Measurements from ENCODE around the gene ACAD10. TPM values are rescaled to one million over a fixed set of nuclear protein-coding genes. Genes with fewer than 3 reads are reported as not detected.
A peak's percentile ranks its signal among the peaks of the same experiment; 100 is the strongest.
"Not testable (repeated sequence)": the region's sequence is repeated elsewhere in the genome, so short reads cannot be mapped to it uniquely, and the experiment has no call there.

ACAD10 gene
- total and polyA plus RNA-seq, 9 donors: 14.2 to 27.0 (median 21.7) TPM

DNA sequence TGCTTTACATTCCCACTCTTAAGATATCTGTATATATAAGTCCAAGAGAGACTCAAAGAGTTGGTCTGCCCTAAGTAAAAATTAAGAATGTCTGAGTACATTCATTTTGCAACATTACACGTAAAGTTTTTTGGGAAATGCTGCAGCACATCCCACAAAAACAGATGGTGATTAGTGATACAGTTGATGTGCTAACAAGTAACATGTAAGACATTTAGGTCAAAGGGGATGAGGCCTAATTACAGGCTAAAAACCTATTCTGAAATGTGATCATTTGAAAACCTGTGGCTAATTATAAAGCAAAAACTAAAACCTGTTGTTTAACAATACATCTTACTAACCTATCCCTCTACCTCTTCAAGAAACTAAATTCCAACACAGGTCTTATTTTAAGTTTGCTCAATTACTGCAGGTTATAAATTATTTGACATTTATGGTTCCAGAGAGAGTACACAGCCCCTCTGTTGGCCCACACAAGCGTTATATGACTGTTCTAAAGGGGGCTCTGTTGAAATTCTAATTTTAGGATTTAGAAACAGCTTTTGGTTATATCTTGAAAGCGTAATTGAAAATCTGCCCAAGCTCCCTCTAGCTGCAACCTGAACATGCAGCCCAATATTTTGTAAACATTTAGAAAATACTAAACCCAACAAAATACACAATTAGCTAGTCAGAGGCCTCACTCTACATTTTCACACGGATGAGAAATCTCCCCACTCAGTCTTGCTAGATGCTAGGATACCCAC, 43.0 kb upstream of the ACAD10 start:
- Histone ChIP-seq H3K36me3 (no peaks in the 10 kb centered on the region), H3K27me3 (no peaks in the 10 kb centered on the region), H3K9me3 (no peaks in the 10 kb centered on the region), H3K4me1 (ENCODE audit: insufficient read depth) (peaks cover 5% of the 10 kb centered on the region), H3K4me3 (no peak overlapping the region), H3K27ac (peak overlapping the region in 1 of 2 donors; percentile 27)
- intact Hi-C loops (cut with DNase I): no loop called here
- WGBS, 3 donors: 19 to 36% (median 24%) methylated on average over 4 of the region's 4 CpGs
- TF ChIP-seq, protein P1, sequence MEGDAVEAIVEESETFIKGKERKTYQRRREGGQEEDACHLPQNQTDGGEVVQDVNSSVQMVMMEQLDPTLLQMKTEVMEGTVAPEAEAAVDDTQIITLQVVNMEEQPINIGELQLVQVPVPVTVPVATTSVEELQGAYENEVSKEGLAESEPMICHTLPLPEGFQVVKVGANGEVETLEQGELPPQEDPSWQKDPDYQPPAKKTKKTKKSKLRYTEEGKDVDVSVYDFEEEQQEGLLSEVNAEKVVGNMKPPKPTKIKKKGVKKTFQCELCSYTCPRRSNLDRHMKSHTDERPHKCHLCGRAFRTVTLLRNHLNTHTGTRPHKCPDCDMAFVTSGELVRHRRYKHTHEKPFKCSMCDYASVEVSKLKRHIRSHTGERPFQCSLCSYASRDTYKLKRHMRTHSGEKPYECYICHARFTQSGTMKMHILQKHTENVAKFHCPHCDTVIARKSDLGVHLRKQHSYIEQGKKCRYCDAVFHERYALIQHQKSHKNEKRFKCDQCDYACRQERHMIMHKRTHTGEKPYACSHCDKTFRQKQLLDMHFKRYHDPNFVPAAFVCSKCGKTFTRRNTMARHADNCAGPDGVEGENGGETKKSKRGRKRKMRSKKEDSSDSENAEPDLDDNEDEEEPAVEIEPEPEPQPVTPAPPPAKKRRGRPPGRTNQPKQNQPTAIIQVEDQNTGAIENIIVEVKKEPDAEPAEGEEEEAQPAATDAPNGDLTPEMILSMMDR (IDR thresholded peaks at IDR 0.05): no peak
- TF ChIP-seq POLR2A (IDR thresholded peaks at IDR 0.05): no peak
- no peak for TF ChIP-seq EP300 (IDR thresholded peaks at IDR 0.05)
- DNase-seq: no peak

DNA sequence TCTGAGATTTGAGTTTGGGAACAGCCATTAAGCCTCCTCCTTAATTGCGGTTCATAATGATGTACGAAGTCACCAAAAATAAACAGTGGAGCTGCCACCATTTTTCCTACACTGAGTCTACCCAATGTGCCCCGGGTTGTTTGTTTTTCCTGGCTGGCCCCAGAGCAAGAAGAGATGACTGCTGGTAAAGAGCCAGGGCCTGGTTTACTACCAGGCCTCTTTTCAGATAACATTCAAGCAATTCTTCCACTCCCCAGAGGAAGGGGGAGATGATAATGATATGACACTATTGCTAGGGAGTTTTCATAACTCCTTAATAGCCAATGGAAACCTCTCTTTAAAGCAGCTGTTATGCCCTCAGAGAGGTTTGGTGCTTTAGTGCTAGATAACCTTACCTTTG, 42.4 kb upstream of the ACAD10 start:
- 26 to 44% (median 30%) methylated on average over 3 of the region's 3 CpGs for WGBS, 3 donors
- Histone ChIP-seq H3K36me3 (no peaks in the 10 kb centered on the region), H3K9me3 (no peaks in the 10 kb centered on the region), H3K4me3 (no peak overlapping the region), H3K27ac (peak overlapping the region in 1 of 2 donors; percentile 27), H3K27me3 (no peaks in the 10 kb centered on the region), H3K4me1 (ENCODE audit: insufficient read depth) (peaks cover 3% of the 10 kb centered on the region)
- DNase-seq: no peak
- intact Hi-C loops (cut with DNase I): no loop called here
- TF ChIP-seq EP300 (IDR thresholded peaks at IDR 0.05) (no peak), POLR2A (IDR thresholded peaks at IDR 0.05) (no peak)
- TF ChIP-seq, protein P1 (IDR thresholded peaks at IDR 0.05): no peak

DNA sequence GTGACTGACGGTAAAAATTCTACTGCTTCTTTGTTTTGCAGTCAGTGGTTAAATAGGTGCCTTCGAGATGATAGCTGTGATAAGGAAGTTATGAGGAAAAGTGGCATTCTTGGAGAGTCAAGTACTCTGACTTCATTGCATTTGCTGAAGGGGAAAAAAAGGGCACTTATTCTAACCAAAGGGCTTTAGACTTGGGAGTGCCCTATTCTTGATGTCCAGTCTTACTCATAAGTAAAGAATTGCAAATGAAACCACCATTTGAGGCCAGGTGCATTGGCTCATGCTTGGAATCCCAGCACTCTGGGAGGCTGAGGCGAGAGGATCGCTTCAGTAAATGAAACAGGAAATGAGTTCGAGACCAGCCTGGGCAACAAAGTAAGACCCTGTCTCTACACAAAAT, 40.4 kb upstream of the ACAD10 start:
- H3K27me3 ChIP-seq: no peaks in the 10 kb centered on the region
- TF ChIP-seq, protein P1 (IDR thresholded peaks at IDR 0.05): no peak
- TF ChIP-seq POLR2A (IDR thresholded peaks at IDR 0.05): no peak
- TF ChIP-seq EP300 (IDR thresholded peaks at IDR 0.05): no peak
- no peak overlapping the region for H3K27ac ChIP-seq
- peaks cover 3% of the 10 kb centered on the region for H3K4me1 ChIP-seq (ENCODE audit: insufficient read depth)
- H3K4me3 ChIP-seq: no peak overlapping the region
- 92 to 97% (median 96%) methylated on average over 5 of the region's 5 CpGs for WGBS, 3 donors
- no peak for DNase-seq
- no peaks in the 10 kb centered on the region for H3K9me3 ChIP-seq
- H3K36me3 ChIP-seq: no peaks in the 10 kb centered on the region
- intact Hi-C loops (cut with DNase I): no loop called here

DNA sequence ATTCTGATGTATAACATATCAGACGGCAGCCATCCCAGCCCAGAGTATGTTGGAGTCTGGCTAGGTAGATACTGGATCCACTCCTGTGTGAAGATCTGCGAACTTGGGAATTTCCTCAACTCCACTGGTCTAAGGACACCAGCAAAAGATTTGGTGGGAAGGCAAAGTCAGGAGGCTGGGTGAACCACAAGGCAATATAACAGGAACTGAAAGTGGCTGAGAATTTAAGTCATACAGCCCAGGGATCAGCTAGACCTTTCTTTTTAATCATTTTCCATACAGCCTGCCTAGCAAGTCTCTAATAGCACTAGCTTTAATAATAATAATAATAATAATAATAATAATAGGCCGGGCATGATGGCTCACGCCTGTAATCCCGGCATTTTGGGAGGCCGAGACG, 34.9 kb upstream of the ACAD10 start:
- Histone ChIP-seq H3K36me3 (no peaks in the 10 kb centered on the region), H3K27ac (no peak overlapping the region), H3K27me3 (no peaks in the 10 kb centered on the region), H3K9me3 (no peaks in the 10 kb centered on the region), H3K4me1 (ENCODE audit: insufficient read depth) (no peaks in the 10 kb centered on the region), H3K4me3 (no peak overlapping the region)
- no peak for DNase-seq
- TF ChIP-seq EP300 (IDR thresholded peaks at IDR 0.05) (no peak), POLR2A (IDR thresholded peaks at IDR 0.05) (no peak)
- TF ChIP-seq, protein P1 (IDR thresholded peaks at IDR 0.05): no peak
- intact Hi-C loops (cut with DNase I): no loop called here
- 92 to 95% (median 93%) methylated on average over 7 of the region's 7 CpGs for WGBS, 3 donors

DNA sequence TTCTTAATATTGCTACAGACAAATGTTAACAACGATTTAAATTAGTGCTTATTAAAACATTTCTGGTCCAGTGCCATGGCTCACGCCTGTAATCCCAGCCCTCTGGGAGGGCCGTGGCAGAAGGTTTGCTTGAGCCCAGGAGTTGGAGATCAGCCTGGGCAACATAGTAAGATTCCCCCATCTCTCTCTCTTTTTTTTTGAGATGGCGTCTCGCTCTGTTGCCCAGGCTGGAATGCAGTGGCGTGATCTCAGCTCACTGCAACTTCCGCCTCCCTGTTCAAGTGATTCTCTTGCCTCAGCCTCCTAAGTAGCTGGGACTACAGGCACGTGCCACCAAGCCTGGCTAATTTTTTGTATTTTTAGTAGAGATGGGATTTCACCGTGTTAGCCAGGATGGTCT, 33.3 kb upstream of the ACAD10 start:
- 86 to 95% (median 89%) methylated on average over 9 of the region's 9 CpGs for WGBS, 3 donors
- intact Hi-C loops (cut with DNase I): not testable (repeated sequence)

More for the DNA sequence above, 33.3 kb upstream of the ACAD10 start:
- not testable (repeated sequence) for H3K36me3 ChIP-seq; H3K9me3 ChIP-seq; H3K4me3 ChIP-seq; H3K4me1 ChIP-seq (ENCODE audit: insufficient read depth); H3K27me3 ChIP-seq; H3K27ac ChIP-seq; DNase-seq
